Kasumi-1 (cell line): ENCODE measurements around the gene ITFG2.
A peak's percentile ranks its signal among the peaks of the same experiment; 100 is the strongest.

Experiments used
- DNase-seq, 2 experiments: peaks; one replicate each; lab custom pipeline; 2025; lab: John Stamatoyannopoulos, UW

Gene ITFG2

GRCh38 chr12:2795291-2796186 is 16.9 kb upstream of the ITFG2 start:
- DNase-seq: no peak

GRCh38 chr12:2796187-2796666 is 16.2 kb upstream of the ITFG2 start:
- DNase-seq: peak in 1 of 2 experiments; percentile 23

GRCh38 chr12:2797721-2798418 is 14.6 kb upstream of the ITFG2 start:
- DNase-seq: no peak

- no peak for DNase-seq
These were observed 12.4 kb upstream of the ITFG2 start for GRCh38 chr12:2800046-2800570.

GRCh38 chr12:2801044-2801783 is 11.3 kb upstream of the ITFG2 start:
- no peak for DNase-seq

- DNase-seq: no peak
These were observed 8.7 kb upstream of the ITFG2 start for GRCh38 chr12:2803635-2804392.

- no peak for DNase-seq
These were observed 7.9 kb upstream of the ITFG2 start for GRCh38 chr12:2804393-2805142.

GRCh38 chr12:2805143-2805520 is 7.3 kb upstream of the ITFG2 start:
- no peak for DNase-seq

- no peak for DNase-seq
These were observed 5.8 kb upstream of the ITFG2 start for GRCh38 chr12:2806700-2807099.

GRCh38 chr12:2811801-2812200 is 667 bp upstream of the ITFG2 start:
- DNase-seq: no peak

GRCh38 chr12:2813214-2814185 is 1.0 kb downstream of the ITFG2 start:
- peak; percentile 76 to 79 for DNase-seq

- no peak for DNase-seq
These were observed 7.3 kb downstream of the ITFG2 start for GRCh38 chr12:2819810-2820209.

GRCh38 chr12:2820432-2820831 is 8.0 kb downstream of the ITFG2 start:
- no peak for DNase-seq

- DNase-seq: no peak
These were observed 11.0 kb downstream of the ITFG2 start for GRCh38 chr12:2823483-2823882.

- DNase-seq: no peak
These were observed 12.1 kb downstream of the ITFG2 start for GRCh38 chr12:2824541-2824940.

GRCh38 chr12:2825132-2825531 is 12.7 kb downstream of the ITFG2 start:
- DNase-seq: no peak

- no peak for DNase-seq
These were observed 13.6 kb downstream of the ITFG2 start for GRCh38 chr12:2826036-2826435.

- DNase-seq: no peak
These were observed 14.4 kb downstream of the ITFG2 start for GRCh38 chr12:2826721-2827515.

- DNase-seq: no peak
These were observed 16.8 kb downstream of the ITFG2 start for GRCh38 chr12:2829275-2829674.
